ELR (cell line): ENCODE results near the gene F2R.

Experiments
- DNase-seq: peaks from one replicate; pipeline ENCODE4 v3.0.0-alpha.2; 2015; ENCODE audit warnings: low read depth

The F2R gene

GRCh38 chr5:76690704-76691466, 25.0 kb upstream of the F2R start:
- DNase-seq = peak; percentile 53

GRCh38 chr5:76691467-76692273, 24.3 kb upstream of the F2R start:
- peak; percentile 74 for DNase-seq

GRCh38 chr5:76692274-76692540, 23.7 kb upstream of the F2R start:
- no peak for DNase-seq

GRCh38 chr5:76692651-76693050, 23.3 kb upstream of the F2R start:
- DNase-seq = no peak

GRCh38 chr5:76693141-76693540, 22.8 kb upstream of the F2R start:
- no peak for DNase-seq

GRCh38 chr5:76694317-76694716, 21.6 kb upstream of the F2R start:
- DNase-seq = no peak

- no peak for DNase-seq
Measured at GRCh38 chr5:76695346-76695745, 20.6 kb upstream of the F2R start.

- DNase-seq = no peak
Measured at GRCh38 chr5:76696251-76696650, 19.7 kb upstream of the F2R start.

- DNase-seq = no peak
Measured at GRCh38 chr5:76697670-76698069, 18.3 kb upstream of the F2R start.

- no peak for DNase-seq
Measured at GRCh38 chr5:76700571-76700970, 15.4 kb upstream of the F2R start.

GRCh38 chr5:76701298-76701697, 14.6 kb upstream of the F2R start:
- peak; percentile 68 for DNase-seq

GRCh38 chr5:76703707-76704106, 12.2 kb upstream of the F2R start:
- DNase-seq = peak; percentile 55

GRCh38 chr5:76704131-76704663, 11.7 kb upstream of the F2R start:
- DNase-seq = peak; percentile 34

- DNase-seq = no peak
Measured at GRCh38 chr5:76705574-76705973, 10.4 kb upstream of the F2R start.

- peak; percentile 66 for DNase-seq
Measured at GRCh38 chr5:76709762-76710161, 6.2 kb upstream of the F2R start.

- DNase-seq = peak; percentile 52
Measured at GRCh38 chr5:76710991-76711390, 4.9 kb upstream of the F2R start.

GRCh38 chr5:76714751-76715485, 1.0 kb upstream of the F2R start:
- DNase-seq = peak; percentile 46

GRCh38 chr5:76715486-76715735, 515 bp upstream of the F2R start:
- no peak for DNase-seq

GRCh38 chr5:76716456-76717157, 681 bp downstream of the F2R start:
- peak; percentile 30 for DNase-seq

GRCh38 chr5:76717222-76718083, 1.5 kb downstream of the F2R start:
- DNase-seq = no peak

GRCh38 chr5:76718381-76718832, 2.5 kb downstream of the F2R start:
- peak; percentile 55 for DNase-seq
